SK-N-SH (cell line): ENCODE measurements around the gene ATAD1. TPM values are rescaled to one million over a fixed set of nuclear protein-coding genes. Genes with fewer than 3 reads are reported as not detected.
A peak's percentile ranks its signal among the peaks of the same experiment; 100 is the strongest.
"Not testable (repeated sequence)": the region's sequence is repeated elsewhere in the genome, so short reads cannot be mapped to it uniquely, and the experiment has no call there.

Source experiments
- CTCF ChIA-PET: fragments of 300-600, 350-600 bp; formaldehyde crosslinking; extraction: SDS; loops from one replicate; lab custom pipeline; 2021; lab: Yijun Ruan, JAX
- POLR2A ChIA-PET: fragments of 350-600 bp; sonication (Branson Sonifier 250); formaldehyde crosslinking; extraction: SDS; loops from one replicate; lab custom pipeline; 2020; ENCODE audit warnings: antibody characterized with exemption, inconsistent platforms; lab: Yijun Ruan, JAX
- DNase-seq: peaks from one replicate; pipeline ENCODE4 v3.0.0; 2012
- H2AFZ ChIP-seq: fragments of 200-600 bp; sonication (generic); 2 replicates; pipeline ENCODE4 v1.8.1; 2016; ENCODE audit warnings: antibody characterized with exemption, mild to moderate bottlenecking, low read depth
- H3F3A ChIP-seq: fragments of 200-600 bp; sonication (generic); replicated peaks from 2 replicates; pipeline ENCODE3; 2016; ENCODE audit warnings: antibody characterized with exemption, mild to moderate bottlenecking; ENCODE audit not compliant: insufficient read depth
- H3K27ac ChIP-seq, 2 experiments: fragments of 200-500 bp in 1 of 2; fragments of 200-600 bp in 1 of 2; sonication (Bioruptor generic) in 1 of 2; sonication (generic), shearing (Covaris generic) in 1 of 2; 2 replicates each; pipeline versions ENCODE4 v1.5.1 to v1.6.1; 2014 to 2016; ENCODE audit warnings: low read depth in 2 of 2, inconsistent platforms in 1 of 2, low read length in 1 of 2, mild to moderate bottlenecking in 1 of 2, mixed read lengths in 1 of 2
- H3K27me3 ChIP-seq: fragments of 200-600 bp; sonication (generic), shearing (Covaris generic); 2 replicates; pipeline ENCODE4 v1.6.1; 2016; ENCODE audit warnings: mixed run types; ENCODE audit not compliant: insufficient read depth
- H3K36me3 ChIP-seq, 2 experiments: fragments of 200-500 bp in 1 of 2; fragments of 200-600 bp in 1 of 2; sonication (Bioruptor generic) in 1 of 2; sonication (generic) in 1 of 2; replicated peaks in 1 of 2; 2 replicates each; pipeline versions ENCODE3 to v1.5.1; 2014 to 2016; ENCODE audit warnings: low read length in 1 of 2, mild to moderate bottlenecking in 1 of 2; ENCODE audit not compliant: insufficient read depth in 2 of 2, control insufficient read depth in 1 of 2
- H3K4me1 ChIP-seq, 2 experiments: fragments of 200-500 bp in 1 of 2; fragments of 200-600 bp in 1 of 2; sonication (Bioruptor generic) in 1 of 2; sonication (generic), shearing (Covaris generic) in 1 of 2; 2 replicates each; pipeline versions ENCODE4 v1.5.1 to v1.6.1; 2014 to 2016; ENCODE audit warnings: low read depth in 1 of 2, low read length in 1 of 2, mixed run types in 1 of 2; ENCODE audit not compliant: insufficient read depth in 2 of 2, control insufficient read depth in 1 of 2
- H3K4me2 ChIP-seq: fragments of 200-600 bp; sonication (generic), shearing (Covaris generic); 2 replicates; pipeline ENCODE4 v1.6.1; 2017; ENCODE audit warnings: mixed run types
- H3K4me3 ChIP-seq, 2 experiments: fragments of 200-500 bp in 1 of 2; fragments of 200-600 bp in 1 of 2; sonication (Bioruptor generic) in 1 of 2; sonication (generic), shearing (Covaris generic) in 1 of 2; 2 replicates each; pipeline versions ENCODE4 v1.5.1 to v1.8.1; 2014 to 2016; ENCODE audit warnings: low read depth in 2 of 2, inconsistent platforms in 1 of 2, low read length in 1 of 2, mild to moderate bottlenecking in 1 of 2, mixed read lengths in 1 of 2, moderate library complexity in 1 of 2
- H3K79me2 ChIP-seq: fragments of 200-600 bp; sonication (generic); 2 replicates; pipeline ENCODE4 v1.8.1; 2017; ENCODE audit warnings: mild to moderate bottlenecking; ENCODE audit not compliant: insufficient read depth
- H3K9ac ChIP-seq: fragments of 200-600 bp; sonication (generic); 2 replicates; pipeline ENCODE4 v1.6.1; 2017; ENCODE audit warnings: mixed run types
- H3K9me2 ChIP-seq: fragments of 200-600 bp; sonication (generic); 2 replicates; pipeline ENCODE4 v1.6.1; 2017; ENCODE audit warnings: mixed run types
- H3K9me3 ChIP-seq: fragments of 200-600 bp; sonication (generic); 2 replicates; pipeline ENCODE4 v1.6.1; 2017; ENCODE audit warnings: mixed run types, mild to moderate bottlenecking, moderate library complexity
- H4K20me1 ChIP-seq: fragments of 200-600 bp; sonication (generic); 2 replicates; pipeline ENCODE4 v1.6.1; 2017; ENCODE audit warnings: mild to moderate bottlenecking, mixed run types; ENCODE audit not compliant: insufficient read depth
- ELF1 ChIP-seq: IDR thresholded peaks from 2 replicates; pipeline ENCODE4 v1.4.0; 2012
- EZH2phosphoT487 ChIP-seq: fragments of 200-600 bp; sonication (generic); IDR thresholded peaks from 2 replicates; pipeline ENCODE4 v1.6.1; 2017; ENCODE audit warnings: low read depth, mixed run types, mild to moderate bottlenecking, antibody characterized with exemption, moderate library complexity, borderline replicate concordance
- FOXM1 ChIP-seq: IDR thresholded peaks from 2 replicates; pipeline ENCODE4 v1.4.0; 2012; ENCODE audit warnings: low read depth, mild to moderate bottlenecking
- MXI1 ChIP-seq: IDR thresholded peaks from 2 replicates; pipeline ENCODE4 v1.6.1; 2012; ENCODE audit warnings: mild to moderate bottlenecking, low read depth, low read length, improper control_type of control experiment
- NFIC ChIP-seq: IDR thresholded peaks from 2 replicates; pipeline ENCODE4 v1.4.0; 2012; ENCODE audit warnings: borderline replicate concordance
- RAD21 ChIP-seq: IDR thresholded peaks from 2 replicates; pipeline ENCODE4 v1.6.1; 2012; ENCODE audit warnings: mild to moderate bottlenecking, low read length
- SIN3A ChIP-seq: IDR thresholded peaks from 2 replicates; pipeline ENCODE4 v1.6.1; 2012; ENCODE audit warnings: low read depth, mild to moderate bottlenecking, low read length, moderate library complexity, borderline replicate concordance
- TAF1 ChIP-seq: IDR thresholded peaks from 2 replicates; pipeline ENCODE4 v1.6.1; 2012; ENCODE audit warnings: low read depth, mild to moderate bottlenecking, low read length, moderate library complexity, borderline replicate concordance
- TCF12 ChIP-seq: IDR thresholded peaks from 2 replicates; pipeline ENCODE4 v1.4.0; 2012
- USF1 ChIP-seq: IDR thresholded peaks from 2 replicates; pipeline ENCODE4 v1.4.0; 2012; ENCODE audit warnings: low read depth, borderline replicate concordance
- YY1 ChIP-seq: IDR thresholded peaks from 2 replicates; pipeline ENCODE4 v1.4.0; 2012; ENCODE audit warnings: low read depth, mild to moderate bottlenecking
- WGBS: methylation state at CpG from one replicate; pipeline ENCODE4 v1.1.6; 2017; ENCODE audit warnings: low lambda C conversion rate; 5-methylcytosine and 5-hydroxymethylcytosine counted together
- polyA plus RNA-seq, 3 experiments: library from polyadenylated mRNA; depleted of rRNA; stranded (reverse); fragments of >200 nt; gene quantifications; 2 replicates each; pipeline ENCODE4 v1.2.3, GENCODE V29; 2012
- TF ChIP-seq, protein P1 (sequence below): fragments of 150-350 bp; IDR thresholded peaks from 2 replicates; pipeline ENCODE4 v1.6.1; 2016; ENCODE audit warnings: mild to moderate bottlenecking, low read depth, low read length
- TF ChIP-seq, protein P2 (sequence below): fragments of 150-350 bp; IDR thresholded peaks from 2 replicates; pipeline ENCODE4 v1.6.1; 2017; ENCODE audit warnings: antibody characterized with exemption, low read length, low read depth, borderline replicate concordance
- TF ChIP-seq, protein P3 (sequence below): IDR thresholded peaks from 2 replicates; pipeline ENCODE4; 2012

The ATAD1 gene
- polyA plus RNA-seq, 1 of the 3 experiments (the other 2 are of a cell fraction) = 13.5 TPM

- TF ChIP-seq, protein P1, sequence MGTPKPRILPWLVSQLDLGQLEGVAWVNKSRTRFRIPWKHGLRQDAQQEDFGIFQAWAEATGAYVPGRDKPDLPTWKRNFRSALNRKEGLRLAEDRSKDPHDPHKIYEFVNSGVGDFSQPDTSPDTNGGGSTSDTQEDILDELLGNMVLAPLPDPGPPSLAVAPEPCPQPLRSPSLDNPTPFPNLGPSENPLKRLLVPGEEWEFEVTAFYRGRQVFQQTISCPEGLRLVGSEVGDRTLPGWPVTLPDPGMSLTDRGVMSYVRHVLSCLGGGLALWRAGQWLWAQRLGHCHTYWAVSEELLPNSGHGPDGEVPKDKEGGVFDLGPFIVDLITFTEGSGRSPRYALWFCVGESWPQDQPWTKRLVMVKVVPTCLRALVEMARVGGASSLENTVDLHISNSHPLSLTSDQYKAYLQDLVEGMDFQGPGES = no peak
- no peak for TF ChIP-seq RAD21
- TF ChIP-seq, all 33 proteins: peak for 0
Observed at GRCh38 chr10:87864496-87865059, 46.6 kb upstream of the ATAD1 start (continued).

GRCh38 chr10:87863951-87864495 lies 46.0 kb upstream of the ATAD1 start:
- not testable (repeated sequence) for H3K27me3 ChIP-seq, H3K9me2 ChIP-seq, H3K9me3 ChIP-seq, DNase-seq, H2AFZ ChIP-seq
- H3K36me3 ChIP-seq = peaks cover 11 to 13% of the 10 kb centered on the region in 2 experiments
- peak overlapping the region; percentile 76 for H3K4me2 ChIP-seq
- H3K4me1 ChIP-seq = peaks cover 0 to 13% of the 10 kb centered on the region in 2 experiments; a peak in 2 of 4 replicates
- WGBS = 2% methylated on average over 12 of the region's 47 CpGs
- H3K9ac ChIP-seq = peak overlapping the region; percentile 94
- ChIA-PET POLR2A (interaction anchor here (0.6 to 3.0 kb wide), 9 partner anchors 13 to 688 kb away, joined by 3 to 37 read pairs (median 7); partner anchors contain the start of gene ATAD1), CTCF (interaction anchor here (1.0 to 3.8 kb wide), 4 partner anchors 63 to 525 kb away, joined by 3 to 42 read pairs (median 8); no protein-coding TSS in a partner anchor)
- peak overlapping the region; percentile 79 to 97 for H3K4me3 ChIP-seq
- peaks cover 48% of the 10 kb centered on the region for H4K20me1 ChIP-seq
- peaks cover 38% of the 10 kb centered on the region for H3F3A ChIP-seq
- peak overlapping the region; percentile 85 to 97 for H3K27ac ChIP-seq
- TF ChIP-seq YY1 = peak; percentile 42; the same call in 1 of the 2 replicates
- H3K79me2 ChIP-seq = peaks cover 54% of the 10 kb centered on the region

- 1% methylated on average over 34 of the region's 89 CpGs for WGBS
- ChIA-PET CTCF (interaction anchor here (0.6 to 3.8 kb wide), 11 partner anchors 10 to 689 kb away, joined by 3 to 42 read pairs (median 3); no protein-coding TSS in a partner anchor), POLR2A (interaction anchor here (0.6 to 3.0 kb wide), 18 partner anchors 11 to 689 kb away, joined by 3 to 37 read pairs (median 5); partner anchors contain the start of gene ATAD1)
- TF ChIP-seq, protein P2, sequence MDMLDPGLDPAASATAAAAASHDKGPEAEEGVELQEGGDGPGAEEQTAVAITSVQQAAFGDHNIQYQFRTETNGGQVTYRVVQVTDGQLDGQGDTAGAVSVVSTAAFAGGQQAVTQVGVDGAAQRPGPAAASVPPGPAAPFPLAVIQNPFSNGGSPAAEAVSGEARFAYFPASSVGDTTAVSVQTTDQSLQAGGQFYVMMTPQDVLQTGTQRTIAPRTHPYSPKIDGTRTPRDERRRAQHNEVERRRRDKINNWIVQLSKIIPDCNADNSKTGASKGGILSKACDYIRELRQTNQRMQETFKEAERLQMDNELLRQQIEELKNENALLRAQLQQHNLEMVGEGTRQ = no peak
- TF ChIP-seq TAF1 (peak; percentile 99), SIN3A (no peak; the same call in 1 of the 2 replicates), ELF1 (0 out of 2 replicates have a peak, but pooled peaks have one; percentile 32), TCF12 (peak; percentile 8; the same call in 1 of the 2 replicates), MXI1 (no peak; the same call in 1 of the 2 replicates), FOXM1 (no peak), NFIC (0 out of 2 replicates have a peak, but pooled peaks have one; percentile 25), USF1 (peak; percentile 61; the same call in 1 of the 2 replicates), YY1 (peak; percentile 87), EZH2phosphoT487 (no peak)
- TF ChIP-seq, protein P3, sequence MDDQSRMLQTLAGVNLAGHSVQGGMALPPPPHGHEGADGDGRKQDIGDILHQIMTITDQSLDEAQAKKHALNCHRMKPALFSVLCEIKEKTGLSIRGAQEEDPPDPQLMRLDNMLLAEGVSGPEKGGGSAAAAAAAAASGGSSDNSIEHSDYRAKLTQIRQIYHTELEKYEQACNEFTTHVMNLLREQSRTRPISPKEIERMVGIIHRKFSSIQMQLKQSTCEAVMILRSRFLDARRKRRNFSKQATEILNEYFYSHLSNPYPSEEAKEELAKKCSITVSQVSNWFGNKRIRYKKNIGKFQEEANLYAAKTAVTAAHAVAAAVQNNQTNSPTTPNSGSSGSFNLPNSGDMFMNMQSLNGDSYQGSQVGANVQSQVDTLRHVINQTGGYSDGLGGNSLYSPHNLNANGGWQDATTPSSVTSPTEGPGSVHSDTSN = peak; percentile 93
- TF ChIP-seq, protein P1 = no peak
Observed at GRCh38 chr10:87863053-87863943, 45.3 kb upstream of the ATAD1 start, which contains the start of the genes KLLN and PTEN. TSS of gene KLLN (minus strand) at chr10:87863533. CDS start at chr10:87862487, 1,046 bp downstream. TSS of gene PTEN (plus strand) at chr10:87863625. CDS start at chr10:87864470, 845 bp downstream.

More at GRCh38 chr10:87863053-87863943, 45.3 kb upstream of the ATAD1 start, which contains the start of the genes KLLN and PTEN:
- Histone ChIP-seq H2AFZ (peak within 1 kb of the TSS; percentile 92), H3K27me3 (no peaks in the 10 kb centered on the region), H3K27ac (peak within 1 kb of the TSS; percentile 85 to 97), H3K79me2 (peaks cover 47% of the 10 kb centered on the region), H3K4me2 (peak within 1 kb of the TSS; percentile 96), H3K4me1 (peaks cover 0 to 13% of the 10 kb centered on the region in 2 experiments; a peak in 2 of 4 replicates), H3F3A (peaks cover 33% of the 10 kb centered on the region), H3K9me2 (no peaks in the 10 kb centered on the region), H3K4me3 (peak within 1 kb of the TSS; percentile 79 to 97), H4K20me1 (peaks cover 41% of the 10 kb centered on the region), H3K9ac (peak within 1 kb of the TSS; percentile 94), H3K9me3 (no peaks in the 10 kb centered on the region), H3K36me3 (peaks cover 10 to 11% of the 10 kb centered on the region in 2 experiments)
- peak; percentile 94 for DNase-seq
